ENCODE measurements around the gene FANCC. TPM values are rescaled to one million over a fixed set of nuclear protein-coding genes. Genes with fewer than 3 reads are reported as not detected.

The FANCC gene
- 7.2 TPM for polyA plus RNA-seq (2013, experiment 1 of 2)
- polyA plus RNA-seq (2013, experiment 2 of 2), result 7.0 TPM

GRCh38 chr9:95317119-95317892, at the start of gene FANCC:
Gene FANCC, minus strand, starts transcription at chr9:95317709. Its CDS starts 68,418 bp downstream, at chr9:95249291.
- WGBS, 2 donors (ENCODE audit: extremely low coverage in 2 of 2, insufficient read length in 2 of 2, insufficient replicate concordance in 1 of 2), result no CpG with 5 or more reads among the region's 89 CpGs

DNA sequence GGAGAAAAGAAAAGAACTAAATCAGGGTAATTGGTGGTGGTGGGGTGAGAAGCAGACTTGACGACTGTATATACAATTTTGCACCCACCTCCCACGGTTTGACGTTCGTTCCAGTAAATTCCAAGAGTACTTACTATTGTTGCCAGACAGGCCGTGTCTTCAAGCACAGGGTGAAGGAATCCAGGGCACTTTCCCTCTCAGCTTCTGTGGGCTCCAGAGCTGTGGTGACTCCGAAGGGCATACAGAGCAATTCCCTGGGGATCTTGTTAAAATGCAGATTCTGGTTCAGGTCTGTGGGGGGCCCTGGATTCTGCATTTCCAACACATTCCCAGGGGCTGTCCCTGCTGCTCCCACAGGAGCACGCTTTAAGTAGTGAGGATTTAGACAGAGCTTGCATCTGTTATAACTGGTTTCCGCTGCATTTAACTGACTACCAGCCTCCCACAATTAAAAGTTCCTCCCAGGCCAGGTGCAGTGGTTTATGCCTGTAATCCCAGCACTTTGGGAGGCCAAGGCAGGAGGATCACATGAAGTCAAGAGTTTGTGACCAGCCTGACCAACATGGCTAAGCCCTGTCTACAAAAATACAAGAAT, 49.3 kb upstream of the FANCC start:
- Histone ChIP-seq H3K9ac (ENCODE audit: low read depth, low read length, poor library complexity) (no peak overlapping the region), H3K27ac (replicated peaks; ENCODE audit: low read length) (no peak overlapping the region), H3K14ac (ENCODE audit: low read length) (no peak overlapping the region), H3K23ac (ENCODE audit: low read depth, low read length, poor library complexity) (no peak overlapping the region), H2BK120ac (ENCODE audit: low read depth, low read length) (no peak overlapping the region), H2AFZ (ENCODE audit: low read length) (no peak overlapping the region), H3K27me3 (ENCODE audit: control insufficient read depth in 3 of 3, insufficient read depth in 3 of 3, low read depth in 1 of 3, low read length in 3 of 3) (no peaks in the 10 kb centered on the region), H3K79me1 (ENCODE audit: low read depth, low read length) (no peaks in the 10 kb centered on the region), H3K4ac (ENCODE audit: low read length) (no peak overlapping the region), H3K4me2 (ENCODE audit: insufficient read depth, low read length, poor library complexity, severe bottlenecking) (no peak overlapping the region), H4K91ac (ENCODE audit: low read depth, low read length, poor library complexity) (no peak overlapping the region), H2BK5ac (ENCODE audit: low read length) (no peak overlapping the region), H2AK5ac (ENCODE audit: low read depth, low read length) (no peak overlapping the region), H4K8ac (ENCODE audit: low read depth, low read length) (no peak overlapping the region), H3K4me1 (ENCODE audit: control insufficient read depth in 2 of 2, insufficient read depth in 1 of 2, low read depth in 1 of 2, low read length in 2 of 2) (peaks cover 6 to 11% of the 10 kb centered on the region in 2 donors), H2BK15ac (ENCODE audit: low read length) (no peak overlapping the region), H3K36me3 (replicated peaks in 1 of 2; ENCODE audit: control insufficient read depth in 2 of 2, insufficient read depth in 2 of 2, low read length in 2 of 2) (no peaks in the 10 kb centered on the region), H3K18ac (ENCODE audit: low read length) (no peak overlapping the region), H3K4me3 (ENCODE audit: low read length in 2 of 2) (no peak overlapping the region), H3K9me3 (replicated peaks in 1 of 2; ENCODE audit: control insufficient read depth in 2 of 2, insufficient read depth in 1 of 2, low read depth in 1 of 2, low read length in 2 of 2) (peaks cover 0 to 2% of the 10 kb centered on the region in 2 donors), H2BK12ac (ENCODE audit: low read length) (no peak overlapping the region)
- WGBS, 2 donors (ENCODE audit: extremely low coverage in 2 of 2, insufficient read length in 2 of 2, insufficient replicate concordance in 1 of 2), result no CpG with 5 or more reads among the region's 8 CpGs
- no peak for DNase-seq (ENCODE audit: low spot score)

More at GRCh38 chr9:95317119-95317892, at the start of gene FANCC:
- H3K9ac ChIP-seq (ENCODE audit: low read depth, low read length, poor library complexity), result peak within 1 kb of the TSS; percentile 96
- peak within 1 kb of the TSS; percentile 67 for H3K4me2 ChIP-seq (ENCODE audit: insufficient read depth, low read length, poor library complexity, severe bottlenecking)
- H3K27ac ChIP-seq (replicated peaks; ENCODE audit: low read length), result peak within 1 kb of the TSS; percentile 100
- H4K91ac ChIP-seq (ENCODE audit: low read depth, low read length, poor library complexity), result peak within 1 kb of the TSS; percentile 77
- H3K4me3 ChIP-seq (ENCODE audit: low read length in 2 of 2), result peak within 1 kb of the TSS; percentile 79 to 85
- H3K27me3 ChIP-seq (ENCODE audit: control insufficient read depth in 3 of 3, insufficient read depth in 3 of 3, low read depth in 1 of 3, low read length in 3 of 3), result no peaks in the 10 kb centered on the region
- H3K79me1 ChIP-seq (ENCODE audit: low read depth, low read length), result peaks cover 4% of the 10 kb centered on the region
- H3K9me3 ChIP-seq (replicated peaks in 1 of 2; ENCODE audit: control insufficient read depth in 2 of 2, insufficient read depth in 1 of 2, low read depth in 1 of 2, low read length in 2 of 2), result no peaks in the 10 kb centered on the region
- peaks cover 2 to 13% of the 10 kb centered on the region in 2 donors for H3K4me1 ChIP-seq (ENCODE audit: control insufficient read depth in 2 of 2, insufficient read depth in 1 of 2, low read depth in 1 of 2, low read length in 2 of 2)
- no peak within 1 kb of the TSS for H3K14ac ChIP-seq (ENCODE audit: low read length)
- peak within 1 kb of the TSS; percentile 84 for H2BK120ac ChIP-seq (ENCODE audit: low read depth, low read length)
- peak within 1 kb of the TSS; percentile 85 for H3K23ac ChIP-seq (ENCODE audit: low read depth, low read length, poor library complexity)
- H2AK5ac ChIP-seq (ENCODE audit: low read depth, low read length), result no peak within 1 kb of the TSS
- no peak within 1 kb of the TSS for H3K4ac ChIP-seq (ENCODE audit: low read length)
- no peak within 1 kb of the TSS for H2BK12ac ChIP-seq (ENCODE audit: low read length)
- peak within 1 kb of the TSS; percentile 99 for H3K18ac ChIP-seq (ENCODE audit: low read length)
- H2BK15ac ChIP-seq (ENCODE audit: low read length), result no peak within 1 kb of the TSS
- peak within 1 kb of the TSS; percentile 91 for H2BK5ac ChIP-seq (ENCODE audit: low read length)
- no peak within 1 kb of the TSS for H4K8ac ChIP-seq (ENCODE audit: low read depth, low read length)
- no peaks in the 10 kb centered on the region for H3K36me3 ChIP-seq (replicated peaks in 1 of 2; ENCODE audit: control insufficient read depth in 2 of 2, insufficient read depth in 2 of 2, low read length in 2 of 2)
- H2AFZ ChIP-seq (ENCODE audit: low read length), result peak within 1 kb of the TSS; percentile 97
- peak; percentile 95 for DNase-seq (ENCODE audit: low spot score)

GRCh38 chr9:95365766-95366165, 48.3 kb upstream of the FANCC start:
- no CpG with 5 or more reads among the region's 4 CpGs for WGBS, 2 donors (ENCODE audit: extremely low coverage in 2 of 2, insufficient read length in 2 of 2, insufficient replicate concordance in 1 of 2)
- no peak overlapping the region for H3K4ac ChIP-seq (ENCODE audit: low read length)

More at GRCh38 chr9:95365766-95366165, 48.3 kb upstream of the FANCC start:
- no peak overlapping the region for H2BK120ac ChIP-seq (ENCODE audit: low read depth, low read length)
- no peak overlapping the region for H4K8ac ChIP-seq (ENCODE audit: low read depth, low read length)
- H3K14ac ChIP-seq (ENCODE audit: low read length), result no peak overlapping the region
- H3K4me3 ChIP-seq (ENCODE audit: low read length in 2 of 2), result no peak overlapping the region
- no peak overlapping the region for H2AK5ac ChIP-seq (ENCODE audit: low read depth, low read length)
- H2BK5ac ChIP-seq (ENCODE audit: low read length), result no peak overlapping the region
- peak overlapping the region; percentile 25 for H2AFZ ChIP-seq (ENCODE audit: low read length)
- H3K18ac ChIP-seq (ENCODE audit: low read length), result no peak overlapping the region
- no peak for DNase-seq (ENCODE audit: low spot score)
- H3K79me1 ChIP-seq (ENCODE audit: low read depth, low read length), result no peaks in the 10 kb centered on the region
- H3K23ac ChIP-seq (ENCODE audit: low read depth, low read length, poor library complexity), result no peak overlapping the region
- no peak overlapping the region for H2BK15ac ChIP-seq (ENCODE audit: low read length)
- H4K91ac ChIP-seq (ENCODE audit: low read depth, low read length, poor library complexity), result no peak overlapping the region
- no peak overlapping the region for H3K4me2 ChIP-seq (ENCODE audit: insufficient read depth, low read length, poor library complexity, severe bottlenecking)
- H2BK12ac ChIP-seq (ENCODE audit: low read length), result no peak overlapping the region
- no peak overlapping the region for H3K27ac ChIP-seq (replicated peaks; ENCODE audit: low read length)
- peaks cover 8 to 13% of the 10 kb centered on the region in 2 donors for H3K4me1 ChIP-seq (ENCODE audit: control insufficient read depth in 2 of 2, insufficient read depth in 1 of 2, low read depth in 1 of 2, low read length in 2 of 2)
- no peaks in the 10 kb centered on the region for H3K36me3 ChIP-seq (replicated peaks in 1 of 2; ENCODE audit: control insufficient read depth in 2 of 2, insufficient read depth in 2 of 2, low read length in 2 of 2)
- no peak overlapping the region for H3K9ac ChIP-seq (ENCODE audit: low read depth, low read length, poor library complexity)
- H3K27me3 ChIP-seq (ENCODE audit: control insufficient read depth in 3 of 3, insufficient read depth in 3 of 3, low read depth in 1 of 3, low read length in 3 of 3), result no peaks in the 10 kb centered on the region
- H3K9me3 ChIP-seq (replicated peaks in 1 of 2; ENCODE audit: control insufficient read depth in 2 of 2, insufficient read depth in 1 of 2, low read depth in 1 of 2, low read length in 2 of 2), result peaks cover 0 to 2% of the 10 kb centered on the region in 2 donors
